Eye (tissue), 1 donor: ENCODE measurements around the gene BCKDK.

ENCODE experiments used
- DNase-seq: peaks from one replicate; pipeline ENCODE4 v3.0.0-alpha.2; 2015

Gene BCKDK

DNA sequence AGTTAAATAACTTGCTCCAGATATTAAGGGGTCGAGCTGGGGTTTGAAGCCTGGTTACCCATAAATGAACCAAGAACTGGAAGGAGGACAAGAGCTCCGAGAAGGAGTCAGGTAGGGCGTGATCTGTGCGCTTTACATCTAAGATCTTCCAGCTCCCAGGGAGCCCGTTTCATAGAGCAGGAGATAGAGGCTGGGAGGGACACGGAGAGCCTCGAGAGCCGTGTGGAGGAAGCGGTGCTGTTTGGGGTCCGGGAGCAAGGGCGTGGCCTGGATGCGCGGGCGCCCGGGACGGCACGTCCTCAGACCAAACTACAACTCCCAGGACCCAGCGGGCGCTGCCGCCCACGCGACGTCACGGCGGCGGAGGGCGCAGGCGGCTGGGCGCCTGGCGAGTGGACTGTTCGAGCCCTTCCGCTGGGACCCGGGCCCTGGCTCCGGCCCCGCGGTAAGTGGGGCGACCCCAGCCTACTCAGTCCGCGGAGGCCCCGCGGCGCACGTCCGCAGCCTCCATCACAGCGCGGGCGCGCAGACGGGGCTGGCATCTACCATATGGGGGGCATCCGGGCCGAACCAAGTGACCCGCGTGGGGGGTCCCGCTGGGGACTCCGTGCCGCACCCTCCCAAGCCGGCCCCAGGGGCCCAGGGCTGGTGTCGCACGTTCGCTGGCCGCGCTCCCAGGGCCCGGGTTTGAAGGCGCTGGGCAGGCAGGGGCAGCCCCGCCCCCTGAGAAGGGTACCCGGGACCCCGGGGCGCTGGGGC is at the start of gene BCKDK:
Gene BCKDK (plus strand): TSS at position 352 of the 759 bp plus-strand sequence. CDS start 838 bp downstream, outside the sequence.
- peak; percentile 86 for DNase-seq

DNA sequence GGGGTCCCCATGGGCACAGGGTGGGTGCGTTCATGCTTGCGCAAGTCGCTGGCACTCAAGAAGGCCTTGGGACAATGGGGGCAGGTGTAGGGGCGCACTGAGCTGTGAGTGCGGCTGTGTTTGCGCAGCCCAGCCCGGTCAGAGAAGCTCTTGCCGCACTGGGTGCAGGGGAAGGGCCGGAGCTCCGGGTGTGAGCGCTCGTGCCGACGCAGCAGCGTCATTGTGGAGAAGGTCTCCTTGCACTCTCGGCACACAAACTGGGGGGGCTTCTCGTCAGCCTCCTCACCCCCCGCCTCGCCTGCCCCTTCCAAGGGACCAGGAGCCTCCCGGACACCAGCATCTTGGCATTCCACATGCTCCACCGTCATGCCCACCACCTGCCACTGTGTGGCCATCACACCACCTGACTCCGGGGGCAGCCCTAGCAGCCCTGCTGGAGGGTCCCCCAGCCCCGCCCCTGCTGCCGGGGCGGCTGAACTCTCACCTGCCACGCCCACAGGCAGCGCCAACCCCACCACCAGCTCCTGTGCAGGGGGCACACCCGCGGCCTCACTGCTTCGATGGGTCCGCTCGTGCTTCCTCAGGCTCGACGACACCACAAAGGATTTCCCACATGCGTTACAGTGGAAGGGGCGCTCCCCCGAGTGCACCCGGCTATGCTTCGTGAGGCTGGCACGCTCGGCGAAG is 46.9 kb upstream of the BCKDK start:
- no peak for DNase-seq

DNA sequence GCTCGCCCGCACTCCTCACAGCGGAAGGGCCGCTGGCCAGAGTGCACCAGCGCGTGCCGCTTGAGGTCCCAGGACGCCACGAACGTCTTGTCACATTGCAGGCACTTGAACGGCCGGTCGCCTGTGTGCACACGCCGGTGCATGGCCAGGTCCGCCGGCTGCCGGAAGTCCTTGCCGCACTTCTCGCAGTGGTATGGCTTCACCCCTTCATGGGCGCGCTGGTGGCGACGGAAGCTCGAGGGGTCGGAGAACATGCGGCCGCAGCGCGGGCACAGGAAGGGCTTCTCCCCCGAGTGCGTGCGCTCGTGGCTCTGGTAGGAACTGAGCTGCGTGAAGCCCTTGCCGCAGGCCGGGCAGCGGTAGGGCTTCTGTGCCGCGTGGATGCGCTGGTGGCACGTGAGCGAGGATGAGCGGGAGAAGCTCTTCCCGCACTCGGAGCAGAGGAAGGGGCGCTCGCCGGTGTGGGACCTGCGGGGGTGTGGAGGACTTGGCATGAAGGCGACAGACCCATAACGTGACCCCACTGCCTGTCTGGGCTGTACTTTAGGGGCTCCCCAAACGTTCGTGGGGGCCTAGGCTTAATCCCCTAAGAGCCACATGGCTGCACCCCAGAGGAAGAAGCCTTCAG is 46.3 kb upstream of the BCKDK start:
- no peak for DNase-seq

DNA sequence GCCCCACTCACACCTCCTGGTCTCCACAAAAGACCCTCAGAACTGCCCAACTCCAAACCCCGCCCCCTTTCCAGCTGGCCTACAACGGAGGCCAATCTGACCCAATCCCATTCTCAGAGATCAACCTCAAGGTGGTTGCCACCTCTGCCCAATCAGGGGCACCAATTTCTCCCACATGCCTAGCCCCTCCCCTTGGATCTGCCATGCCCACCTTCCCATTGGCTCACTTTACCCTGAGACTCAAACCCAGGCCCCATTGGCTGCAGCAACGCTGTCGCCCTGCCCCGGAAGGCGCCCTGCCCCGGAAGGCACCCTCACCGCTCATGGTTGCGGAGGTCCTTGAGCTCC is 44.7 kb upstream of the BCKDK start:
- no peak for DNase-seq

DNA sequence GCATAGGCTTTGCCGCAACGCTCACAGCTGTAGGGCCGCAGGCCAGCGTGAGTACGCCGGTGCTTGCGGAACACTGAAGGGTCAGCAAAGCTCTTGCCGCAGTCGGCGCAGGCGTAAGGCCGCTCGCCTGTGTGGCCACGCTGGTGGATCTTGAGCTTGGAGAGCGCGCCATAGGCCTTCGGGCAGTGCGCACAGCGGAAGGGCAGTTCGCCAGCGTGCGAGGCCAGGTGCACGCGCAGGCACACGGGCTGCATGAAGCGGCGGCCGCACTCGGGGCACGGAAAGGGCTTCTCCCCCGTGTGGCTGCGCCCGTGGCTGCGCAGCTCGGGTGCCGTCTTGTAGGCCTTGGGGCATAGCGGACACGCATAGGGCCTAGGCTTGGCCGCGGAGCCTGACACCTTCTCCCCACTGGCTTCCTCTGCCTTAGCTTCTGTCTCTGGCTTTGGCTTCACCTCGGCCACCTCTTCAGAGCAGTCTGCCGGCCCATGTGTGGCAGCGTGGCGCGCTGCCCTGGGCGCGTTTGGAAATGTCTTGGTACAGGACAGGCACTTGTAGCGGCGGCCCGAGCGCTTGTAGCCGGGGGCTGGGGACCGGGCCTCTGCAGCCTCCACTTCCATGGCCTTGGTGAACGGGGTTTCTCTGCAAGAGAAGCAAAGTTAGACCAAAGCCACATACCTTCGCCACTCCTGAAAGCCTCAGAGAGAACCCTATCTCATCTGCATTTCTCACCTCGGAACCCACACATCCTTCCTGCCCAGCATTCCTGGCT is 44.2 kb upstream of the BCKDK start:
- DNase-seq, result no peak

DNA sequence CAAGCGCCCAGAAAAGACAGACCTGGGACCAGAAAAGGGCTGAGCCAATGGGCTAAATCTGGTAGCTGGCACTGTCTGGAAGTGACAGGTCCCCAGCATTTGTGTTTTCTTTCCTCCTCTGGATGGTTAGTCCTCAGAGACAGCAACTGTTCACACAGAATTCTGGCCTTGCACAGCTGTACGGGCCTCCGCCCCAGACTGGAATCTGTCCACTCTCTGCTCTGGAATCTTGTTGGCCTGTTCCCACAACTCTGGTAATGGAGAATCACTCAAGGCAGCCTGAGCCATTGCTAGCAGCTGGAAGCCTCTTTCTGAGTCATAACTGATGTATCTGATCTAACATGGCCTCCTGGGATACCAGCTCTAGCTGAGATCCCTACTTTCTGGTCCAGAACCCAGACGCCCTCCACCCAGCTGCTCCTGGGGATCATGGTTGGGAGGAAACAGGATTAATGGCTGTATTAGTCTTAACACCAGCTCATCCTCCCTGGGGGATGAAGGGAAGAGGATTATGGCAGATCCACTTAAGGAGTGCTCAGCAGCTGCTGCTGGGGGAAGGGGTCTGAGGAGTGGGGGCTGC is 43.2 kb upstream of the BCKDK start:
- peak; percentile 78 for DNase-seq

DNA sequence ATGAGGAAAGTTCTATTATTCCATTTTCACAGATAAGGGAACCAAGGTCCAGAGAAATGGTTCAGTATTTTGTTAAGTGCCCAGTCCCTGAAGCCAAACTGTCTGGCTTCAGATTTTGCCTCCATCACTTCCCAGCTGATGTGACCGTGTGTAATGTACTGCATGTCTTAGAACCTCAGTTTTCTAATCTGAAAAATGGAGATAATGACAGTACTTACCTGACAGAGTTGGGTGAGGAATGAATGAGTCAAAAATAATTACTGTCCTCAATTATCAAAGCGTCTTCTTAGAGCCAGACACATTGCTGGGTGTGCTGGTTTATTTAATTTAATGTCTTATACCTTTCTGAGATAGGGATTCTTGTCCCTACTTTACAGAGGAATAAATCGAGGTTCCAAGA is 40.8 kb upstream of the BCKDK start:
- DNase-seq, result no peak

DNA sequence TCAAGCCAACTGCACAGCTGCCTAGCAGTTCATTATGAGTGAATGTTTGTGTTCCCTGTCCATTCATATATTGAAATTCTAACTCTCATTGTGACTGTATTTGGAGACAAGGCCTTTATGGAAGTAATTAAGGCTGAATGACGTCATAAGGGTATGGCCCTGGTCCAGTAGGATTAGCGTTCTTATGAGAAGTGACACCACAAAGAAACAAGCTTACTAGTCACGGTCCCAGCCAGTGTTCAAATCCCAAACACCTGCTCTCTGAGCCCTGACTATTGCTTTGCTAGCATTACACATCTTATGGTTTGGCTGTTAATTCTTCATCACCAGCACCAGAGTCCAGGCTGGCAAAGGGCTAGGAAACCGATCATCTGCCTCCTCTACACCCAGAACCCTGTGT is 36.3 kb upstream of the BCKDK start:
- DNase-seq, result peak; percentile 72

DNA sequence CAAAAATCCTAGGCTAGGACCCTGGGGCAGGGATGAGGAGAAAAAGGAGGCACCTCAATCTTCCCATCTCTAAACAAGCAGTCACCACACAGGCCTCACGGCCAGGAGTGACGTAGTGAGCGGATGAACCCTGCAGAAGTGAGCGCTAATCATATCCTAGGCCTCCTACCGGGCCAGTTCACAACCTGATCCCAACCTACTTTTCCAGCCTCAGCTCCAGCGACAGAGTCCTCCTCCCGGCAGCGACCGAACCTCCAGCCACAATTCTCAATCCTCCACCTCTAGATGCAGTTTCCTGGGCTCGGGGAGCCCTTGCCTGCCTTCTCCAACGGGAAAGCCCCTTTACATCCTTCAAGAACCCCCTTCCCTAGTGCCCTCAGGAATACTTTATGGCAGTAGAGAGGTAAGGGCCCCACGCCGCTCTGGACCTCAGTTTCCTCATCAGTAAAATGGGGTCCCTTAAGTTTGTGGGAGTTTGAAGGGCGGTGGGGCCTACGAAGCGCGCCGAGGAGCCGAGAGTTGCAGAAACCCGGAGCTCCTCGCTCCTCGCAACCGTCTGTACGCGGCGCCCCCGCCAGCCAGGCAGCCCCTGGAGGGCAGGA is 35.5 kb upstream of the BCKDK start:
- DNase-seq, result no peak

DNA sequence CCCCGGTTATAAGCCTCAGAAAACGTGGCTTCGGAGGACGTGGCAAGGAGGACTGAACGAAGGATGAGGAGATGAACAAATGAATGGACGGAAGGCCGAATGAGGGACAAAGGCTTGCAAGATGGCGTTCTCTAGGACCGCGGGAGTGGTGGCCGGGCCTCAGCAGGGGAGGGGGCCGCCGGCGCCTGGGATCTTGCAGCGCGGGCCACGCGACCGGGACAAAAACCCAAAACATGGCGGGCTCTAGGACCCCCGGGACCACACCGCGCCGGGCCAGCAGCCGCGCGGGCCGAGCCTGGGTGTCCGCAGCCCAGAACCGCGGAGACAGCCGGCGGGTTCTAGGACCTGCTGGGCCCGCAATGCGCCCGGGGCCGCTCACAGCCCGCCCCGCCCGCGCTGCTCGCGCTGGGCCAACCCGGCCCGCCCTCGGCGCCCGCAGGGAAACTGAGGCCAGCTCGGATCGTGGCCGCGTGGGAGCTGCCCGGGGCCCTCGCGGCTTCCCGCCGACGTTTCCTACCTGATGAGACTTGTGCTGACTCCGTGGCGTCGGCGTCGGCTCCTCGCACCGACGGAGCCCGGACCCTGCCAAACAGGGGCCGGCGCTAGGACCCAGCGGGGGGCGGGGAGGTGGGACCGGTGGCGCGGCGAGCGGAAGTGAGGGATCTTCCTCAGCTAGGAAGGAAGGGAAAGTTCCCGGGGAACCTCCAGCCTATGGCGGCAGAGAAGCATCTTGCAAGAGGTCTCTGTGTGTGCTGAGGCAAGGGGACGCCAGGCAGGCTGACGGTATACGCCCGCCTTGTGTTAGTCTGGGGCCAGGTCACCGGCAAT is 34.8 kb upstream of the BCKDK start:
- peak; percentile 98 for DNase-seq

DNA sequence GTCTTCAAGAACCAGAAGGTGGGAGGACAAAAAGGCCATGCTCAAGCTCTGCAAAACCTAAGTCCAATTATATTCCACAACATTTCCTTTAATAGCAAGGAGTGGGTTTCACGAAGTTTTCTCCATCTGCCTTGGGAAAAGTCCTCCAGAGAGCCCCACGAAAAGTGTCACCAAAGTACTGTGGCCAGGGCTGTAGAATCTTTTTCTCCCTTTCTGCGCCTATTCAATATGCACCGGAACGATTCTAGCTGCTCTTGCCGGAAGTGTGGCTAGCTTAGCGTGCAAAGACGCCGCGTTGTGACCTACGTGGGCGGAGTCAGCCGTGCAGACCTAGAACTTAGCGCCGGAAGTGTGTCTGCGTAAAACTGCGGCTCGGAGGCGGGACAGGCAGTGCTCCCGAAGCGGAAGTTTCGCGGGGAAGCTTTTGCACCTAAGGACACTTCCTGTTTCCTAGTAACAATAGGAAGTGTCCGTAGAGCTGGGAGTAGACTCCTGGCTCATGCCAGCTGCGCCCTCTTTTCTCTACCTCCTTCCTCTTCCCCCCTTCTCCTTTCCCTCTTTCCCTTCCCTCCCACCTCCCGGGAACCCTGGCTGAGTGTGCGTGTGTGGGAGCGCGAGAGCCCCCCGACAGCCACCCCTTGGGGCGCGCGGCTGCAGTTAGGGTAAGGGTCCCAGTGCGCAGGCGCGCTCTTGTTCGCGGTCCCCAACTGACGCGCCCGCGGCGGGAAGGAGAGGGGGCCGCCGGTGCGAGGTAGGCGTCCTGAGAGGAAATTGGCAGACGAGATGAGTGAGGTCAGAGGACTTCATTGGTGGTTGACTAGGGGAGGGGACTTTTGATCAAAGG is 34.0 kb upstream of the BCKDK start, which contains the start of the genes ZNF646 and ZNF668:
Gene ZNF646 (plus strand): TSS at position 453 of the 844 bp plus-strand sequence. CDS start 1,903 bp downstream, outside the sequence.
Gene ZNF668 (minus strand): TSS at position 271 of the 844 bp plus-strand sequence. CDS start 9,781 bp downstream, outside the sequence.
- DNase-seq, result peak; percentile 99

DNA sequence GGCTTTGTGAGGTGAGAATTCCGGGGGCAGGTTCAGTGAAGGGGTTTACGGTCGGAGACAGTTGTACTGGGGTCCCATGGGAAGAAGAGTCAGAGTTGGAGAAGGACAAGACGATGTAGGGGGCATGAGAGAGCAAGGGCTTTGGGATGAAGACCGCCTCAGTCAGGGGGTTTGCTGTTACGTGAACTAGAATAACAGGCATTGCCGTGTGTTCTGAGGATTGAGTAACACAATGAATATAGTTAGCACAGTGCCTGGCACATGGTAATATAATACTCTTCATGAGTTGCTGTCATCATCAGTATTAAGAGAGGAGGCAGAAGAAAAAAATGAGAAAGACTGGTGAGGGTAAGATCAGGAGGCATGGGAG is 33.4 kb upstream of the BCKDK start:
- DNase-seq, result no peak

DNA sequence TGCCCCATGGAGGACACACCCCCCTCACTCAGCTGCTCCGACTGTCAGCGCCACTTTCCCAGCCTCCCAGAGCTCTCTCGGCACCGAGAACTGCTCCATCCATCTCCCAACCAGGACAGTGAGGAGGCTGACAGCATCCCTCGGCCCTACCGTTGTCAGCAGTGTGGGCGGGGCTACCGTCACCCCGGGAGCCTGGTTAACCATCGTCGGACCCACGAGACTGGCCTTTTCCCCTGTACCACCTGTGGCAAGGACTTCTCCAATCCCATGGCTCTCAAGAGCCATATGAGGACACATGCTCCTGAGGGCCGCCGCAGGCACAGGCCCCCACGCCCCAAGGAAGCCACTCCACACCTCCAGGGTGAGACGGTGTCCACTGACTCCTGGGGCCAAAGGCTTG is 31.9 kb upstream of the BCKDK start:
- no peak for DNase-seq

DNA sequence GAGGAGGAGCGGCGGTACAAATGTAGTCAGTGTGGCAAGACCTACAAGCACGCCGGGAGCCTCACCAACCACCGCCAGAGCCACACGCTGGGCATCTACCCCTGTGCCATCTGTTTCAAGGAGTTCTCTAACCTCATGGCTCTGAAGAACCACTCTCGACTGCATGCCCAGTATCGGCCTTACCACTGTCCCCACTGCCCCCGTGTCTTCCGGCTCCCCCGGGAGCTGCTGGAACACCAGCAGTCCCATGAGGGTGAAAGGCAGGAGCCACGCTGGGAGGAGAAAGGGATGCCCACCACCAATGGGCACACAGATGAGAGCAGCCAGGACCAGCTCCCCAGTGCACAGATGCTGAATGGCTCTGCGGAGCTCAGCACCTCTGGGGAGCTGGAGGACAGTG is 31.2 kb upstream of the BCKDK start:
- no peak for DNase-seq

DNA sequence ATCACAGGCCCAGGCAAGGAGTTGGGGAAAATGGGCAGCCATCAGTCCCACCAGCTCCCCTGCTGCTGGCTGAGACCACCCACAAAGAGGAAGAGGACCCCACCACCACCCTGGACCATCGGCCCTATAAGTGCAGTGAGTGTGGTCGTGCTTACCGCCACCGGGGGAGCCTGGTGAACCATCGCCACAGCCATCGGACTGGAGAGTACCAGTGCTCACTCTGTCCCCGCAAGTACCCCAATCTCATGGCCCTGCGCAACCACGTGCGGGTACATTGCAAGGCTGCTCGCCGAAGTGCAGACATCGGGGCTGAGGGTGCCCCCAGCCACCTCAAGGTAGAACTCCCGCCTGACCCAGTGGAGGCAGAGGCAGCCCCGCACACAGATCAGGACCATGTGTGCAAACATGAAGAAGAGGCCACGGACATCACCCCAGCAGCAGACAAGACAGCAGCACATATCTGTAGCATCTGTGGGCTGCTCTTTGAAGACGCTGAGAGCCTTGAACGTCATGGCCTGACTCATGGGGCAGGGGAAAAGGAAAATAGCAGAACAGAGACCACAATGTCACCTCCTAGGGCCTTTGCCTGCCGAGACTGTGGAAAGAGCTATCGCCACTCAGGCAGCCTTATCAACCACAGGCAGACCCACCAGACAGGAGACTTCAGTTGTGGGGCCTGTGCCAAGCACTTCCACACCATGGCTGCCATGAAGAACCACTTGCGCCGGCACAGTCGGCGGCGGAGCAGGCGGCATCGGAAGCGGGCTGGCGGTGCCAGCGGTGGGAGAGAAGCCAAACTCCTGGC is 30.4 kb upstream of the BCKDK start:
- DNase-seq, result no peak

DNA sequence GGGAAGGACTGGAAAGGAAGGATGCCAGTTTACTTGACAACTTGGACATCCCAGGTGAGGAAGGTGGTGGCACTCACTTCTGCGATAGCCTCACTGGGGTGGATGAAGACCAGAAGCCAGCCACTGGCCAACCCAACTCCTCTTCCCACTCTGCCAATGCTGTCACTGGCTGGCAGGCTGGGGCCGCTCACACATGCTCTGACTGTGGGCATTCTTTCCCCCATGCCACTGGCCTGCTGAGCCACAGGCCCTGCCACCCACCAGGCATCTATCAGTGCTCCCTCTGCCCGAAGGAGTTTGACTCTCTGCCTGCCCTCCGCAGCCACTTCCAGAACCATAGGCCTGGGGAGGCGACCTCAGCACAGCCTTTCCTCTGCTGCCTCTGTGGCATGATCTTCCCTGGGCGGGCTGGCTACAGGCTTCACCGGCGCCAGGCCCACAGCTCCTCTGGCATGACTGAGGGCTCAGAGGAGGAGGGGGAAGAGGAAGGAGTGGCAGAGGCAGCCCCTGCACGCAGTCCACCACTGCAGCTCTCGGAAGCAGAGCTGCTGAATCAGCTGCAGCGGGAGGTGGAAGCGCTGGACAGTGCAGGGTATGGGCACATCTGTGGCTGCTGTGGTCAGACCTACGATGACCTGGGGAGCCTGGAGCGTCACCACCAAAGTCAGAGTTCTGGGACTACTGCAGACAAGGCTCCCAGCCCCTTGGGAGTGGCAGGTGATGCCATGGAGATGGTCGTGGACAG is 29.4 kb upstream of the BCKDK start:
- no peak for DNase-seq

DNA sequence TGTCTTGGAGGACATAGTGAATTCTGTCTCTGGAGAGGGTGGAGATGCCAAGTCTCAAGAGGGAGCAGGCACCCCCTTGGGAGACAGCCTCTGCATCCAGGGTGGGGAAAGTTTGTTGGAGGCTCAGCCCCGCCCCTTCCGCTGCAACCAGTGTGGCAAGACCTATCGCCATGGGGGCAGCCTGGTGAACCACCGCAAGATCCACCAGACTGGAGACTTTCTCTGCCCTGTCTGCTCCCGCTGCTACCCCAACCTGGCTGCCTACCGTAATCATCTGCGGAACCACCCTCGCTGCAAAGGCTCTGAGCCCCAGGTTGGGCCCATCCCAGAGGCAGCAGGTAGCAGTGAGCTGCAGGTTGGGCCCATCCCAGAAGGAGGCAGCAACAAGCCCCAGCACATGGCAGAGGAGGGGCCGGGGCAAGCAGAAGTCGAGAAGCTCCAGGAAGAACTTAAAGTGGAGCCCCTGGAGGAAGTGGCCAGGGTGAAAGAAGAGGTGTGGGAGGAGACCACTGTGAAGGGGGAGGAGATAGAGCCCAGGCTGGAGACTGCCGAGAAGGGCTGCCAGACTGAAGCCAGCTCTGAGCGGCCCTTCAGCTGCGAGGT is 28.7 kb upstream of the BCKDK start:
- DNase-seq, result no peak

DNA sequence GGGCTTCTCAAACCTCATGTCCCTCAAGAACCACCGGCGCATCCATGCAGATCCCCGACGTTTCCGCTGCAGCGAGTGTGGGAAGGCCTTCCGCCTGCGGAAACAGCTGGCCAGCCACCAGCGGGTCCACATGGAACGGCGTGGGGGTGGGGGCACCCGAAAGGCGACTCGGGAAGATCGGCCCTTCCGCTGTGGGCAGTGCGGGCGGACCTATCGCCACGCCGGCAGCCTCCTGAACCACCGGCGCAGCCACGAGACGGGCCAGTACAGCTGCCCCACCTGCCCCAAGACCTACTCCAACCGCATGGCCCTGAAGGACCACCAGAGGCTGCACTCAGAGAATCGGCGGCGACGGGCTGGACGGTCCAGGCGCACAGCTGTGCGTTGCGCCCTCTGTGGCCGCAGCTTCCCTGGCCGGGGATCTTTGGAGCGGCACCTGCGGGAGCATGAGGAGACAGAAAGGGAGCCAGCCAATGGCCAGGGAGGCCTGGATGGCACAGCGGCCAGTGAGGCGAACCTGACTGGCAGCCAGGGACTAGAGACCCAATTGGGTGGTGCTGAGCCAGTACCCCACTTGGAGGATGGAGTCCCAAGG is 28.1 kb upstream of the BCKDK start:
- no peak for DNase-seq
